SK-N-DZ (cell line): ENCODE results near the gene STAM.

Experiments used
- DNase-seq: peaks from one replicate; pipeline ENCODE4 v3.0.0-alpha.2; 2015; ENCODE audit warnings: low spot score

The STAM gene

GRCh38 chr10:17730667-17731066 is 86.7 kb downstream of the STAM start:
- no peak for DNase-seq

- no peak for DNase-seq
These were observed 87.5 kb downstream of the STAM start for GRCh38 chr10:17731331-17732020.

GRCh38 chr10:17733620-17734019 is 89.7 kb downstream of the STAM start:
- no peak for DNase-seq

GRCh38 chr10:17734432-17735080 is 90.6 kb downstream of the STAM start:
- no peak for DNase-seq

- no peak for DNase-seq
These were observed 91.4 kb downstream of the STAM start for GRCh38 chr10:17735166-17735941.

- no peak for DNase-seq
These were observed 92.3 kb downstream of the STAM start for GRCh38 chr10:17736223-17736622.

- no peak for DNase-seq
These were observed 93.3 kb downstream of the STAM start for GRCh38 chr10:17737027-17737965.

GRCh38 chr10:17740668-17741067 is 96.7 kb downstream of the STAM start:
- no peak for DNase-seq

GRCh38 chr10:17742918-17743317 is 99.0 kb downstream of the STAM start:
- DNase-seq: peak; percentile 36

GRCh38 chr10:17743437-17743836 is 99.5 kb downstream of the STAM start:
- DNase-seq: no peak

- DNase-seq: no peak
These were observed 100.5 kb downstream of the STAM start for GRCh38 chr10:17744341-17744861.

- no peak for DNase-seq
These were observed 104.1 kb downstream of the STAM start for GRCh38 chr10:17747883-17748550.

- DNase-seq: no peak
These were observed 105.9 kb downstream of the STAM start for GRCh38 chr10:17749890-17750289.

GRCh38 chr10:17751781-17752445 is 108.0 kb downstream of the STAM start, which contains the start of gene TMEM236:
TSS of gene TMEM236 (plus strand) at chr10:17752201. CDS start at chr10:17752296, 95 bp downstream.
- DNase-seq: no peak

- no peak for DNase-seq
These were observed 112.7 kb downstream of the STAM start for GRCh38 chr10:17756557-17757217.

- DNase-seq: no peak
These were observed 114.2 kb downstream of the STAM start for GRCh38 chr10:17758200-17758599.

GRCh38 chr10:17758896-17759295 is 114.9 kb downstream of the STAM start:
- DNase-seq: no peak

- no peak for DNase-seq
These were observed 120.2 kb downstream of the STAM start for GRCh38 chr10:17764142-17764541.

GRCh38 chr10:17765602-17766001 is 121.7 kb downstream of the STAM start:
- DNase-seq: no peak
